GM21786 (cell line): ENCODE results near the gene FAM163A.

Experiments
- ATAC-seq: cut with Tn5 transposase; IDR thresholded peaks from one replicate; pipeline ENCODE4 v1.9.1; 2021; ENCODE audit not compliant: unreplicated experiment

FAM163A gene

GRCh38 chr1:179748772-179749171 lies 5.7 kb downstream of the FAM163A start:
- no peak for ATAC-seq

GRCh38 chr1:179750630-179751029 lies 7.5 kb downstream of the FAM163A start:
- no peak for ATAC-seq

- ATAC-seq = no peak
These were observed 10.0 kb downstream of the FAM163A start for GRCh38 chr1:179753061-179753460.

- no peak for ATAC-seq
These were observed 11.0 kb downstream of the FAM163A start for GRCh38 chr1:179754041-179754624.

- no peak for ATAC-seq
These were observed 14.8 kb downstream of the FAM163A start for GRCh38 chr1:179757933-179758332.

GRCh38 chr1:179760521-179760920 lies 17.4 kb downstream of the FAM163A start:
- no peak for ATAC-seq

- ATAC-seq = no peak
These were observed 18.2 kb downstream of the FAM163A start for GRCh38 chr1:179761296-179761695.

GRCh38 chr1:179761846-179762640 lies 19.0 kb downstream of the FAM163A start:
- no peak for ATAC-seq

GRCh38 chr1:179767177-179767581 lies 24.1 kb downstream of the FAM163A start:
- no peak for ATAC-seq

GRCh38 chr1:179767996-179768395 lies 24.9 kb downstream of the FAM163A start:
- no peak for ATAC-seq

GRCh38 chr1:179770887-179771502 lies 27.9 kb downstream of the FAM163A start:
- no peak for ATAC-seq

GRCh38 chr1:179773264-179773663 lies 30.2 kb downstream of the FAM163A start:
- ATAC-seq = no peak

- ATAC-seq = no peak
These were observed 30.9 kb downstream of the FAM163A start for GRCh38 chr1:179774000-179774399.

- ATAC-seq = no peak
These were observed 31.5 kb downstream of the FAM163A start for GRCh38 chr1:179774566-179774965.

GRCh38 chr1:179775009-179775408 lies 31.9 kb downstream of the FAM163A start:
- no peak for ATAC-seq

- no peak for ATAC-seq
These were observed 33.7 kb downstream of the FAM163A start for GRCh38 chr1:179776831-179777230.

GRCh38 chr1:179777731-179778130 lies 34.6 kb downstream of the FAM163A start:
- ATAC-seq = no peak

- no peak for ATAC-seq
These were observed 36.7 kb downstream of the FAM163A start for GRCh38 chr1:179779645-179780272.

- ATAC-seq = no peak
These were observed 38.9 kb downstream of the FAM163A start for GRCh38 chr1:179781962-179782361.

- ATAC-seq = no peak
These were observed 41.9 kb downstream of the FAM163A start for GRCh38 chr1:179785031-179785431.

GRCh38 chr1:179785728-179786127 lies 42.6 kb downstream of the FAM163A start:
- no peak for ATAC-seq
